ENCODE data around the gene CLN3. TPM values are rescaled to one million over a fixed set of nuclear protein-coding genes. Genes with fewer than 3 reads are reported as not detected.

CLN3 gene
- total and polyA plus RNA-seq, 2 of the 13 experiments (the other 11 are each of a cell fraction or from before 2014, with no cell fraction given) = 23.4 to 46.8 TPM

DNA sequence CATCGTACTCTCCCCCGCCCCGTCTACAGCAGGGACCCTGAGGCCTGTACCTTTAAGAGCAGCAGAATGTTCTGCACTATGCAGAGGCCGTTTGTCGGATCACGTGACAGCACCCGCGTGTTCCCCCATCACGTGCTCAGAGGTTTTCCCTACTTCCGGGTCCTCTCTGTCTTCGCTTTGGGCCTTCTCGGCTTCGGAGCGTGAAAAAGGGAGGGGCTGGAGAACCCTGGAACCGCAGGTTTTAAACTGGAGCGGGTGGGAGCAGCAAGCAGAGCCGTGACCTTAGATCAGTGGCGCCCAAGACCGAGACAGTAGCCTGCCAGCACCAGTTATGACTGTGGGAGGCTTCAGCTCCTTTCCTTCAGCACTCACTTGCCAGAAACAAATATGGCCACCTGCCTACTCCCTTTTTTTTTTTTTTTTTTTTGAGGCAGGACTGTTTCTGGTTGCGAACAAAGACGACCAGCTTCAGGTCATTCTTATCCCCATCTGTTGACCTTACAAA lies at the start of gene CLN3 (continued):
- TF ChIP-seq PLSCR1 (CRISPR knock-in tag; IDR thresholded peaks at IDR 0.05; ENCODE audit: borderline replicate concordance) (no peak), GPBP1L1 (CRISPR knock-in tag; IDR thresholded peaks at IDR 0.05) (no peak), NRL (CRISPR knock-in tag; IDR thresholded peaks at IDR 0.05; ENCODE audit: borderline replicate concordance) (no peak; the same call in 1 of the 2 replicates), ZNF143 (CRISPR knock-in tag; IDR thresholded peaks at IDR 0.05) (peak; percentile 52), HCFC1 (IDR thresholded peaks at IDR 0.05; ENCODE audit: low read depth, low read length) (peak; percentile 62), ZNF75D (CRISPR knock-in tag; IDR thresholded peaks at IDR 0.05; ENCODE audit: borderline replicate concordance) (no peak), DZIP1 (CRISPR knock-in tag; IDR thresholded peaks at IDR 0.05) (0 out of 2 replicates have a peak, but pooled peaks have one; percentile 52), ZNF788 (CRISPR knock-in tag; IDR thresholded peaks at IDR 0.05; ENCODE audit: borderline replicate concordance) (peak; percentile 76; the same call in 1 of the 2 replicates), RERE (CRISPR knock-in tag; IDR thresholded peaks at IDR 0.05; ENCODE audit: low read depth) (0 out of 2 replicates have a peak, but pooled peaks have one; percentile 29), DR1 (CRISPR knock-in tag; IDR thresholded peaks at IDR 0.05) (no peak)
- TF ChIP-seq, protein P1, sequence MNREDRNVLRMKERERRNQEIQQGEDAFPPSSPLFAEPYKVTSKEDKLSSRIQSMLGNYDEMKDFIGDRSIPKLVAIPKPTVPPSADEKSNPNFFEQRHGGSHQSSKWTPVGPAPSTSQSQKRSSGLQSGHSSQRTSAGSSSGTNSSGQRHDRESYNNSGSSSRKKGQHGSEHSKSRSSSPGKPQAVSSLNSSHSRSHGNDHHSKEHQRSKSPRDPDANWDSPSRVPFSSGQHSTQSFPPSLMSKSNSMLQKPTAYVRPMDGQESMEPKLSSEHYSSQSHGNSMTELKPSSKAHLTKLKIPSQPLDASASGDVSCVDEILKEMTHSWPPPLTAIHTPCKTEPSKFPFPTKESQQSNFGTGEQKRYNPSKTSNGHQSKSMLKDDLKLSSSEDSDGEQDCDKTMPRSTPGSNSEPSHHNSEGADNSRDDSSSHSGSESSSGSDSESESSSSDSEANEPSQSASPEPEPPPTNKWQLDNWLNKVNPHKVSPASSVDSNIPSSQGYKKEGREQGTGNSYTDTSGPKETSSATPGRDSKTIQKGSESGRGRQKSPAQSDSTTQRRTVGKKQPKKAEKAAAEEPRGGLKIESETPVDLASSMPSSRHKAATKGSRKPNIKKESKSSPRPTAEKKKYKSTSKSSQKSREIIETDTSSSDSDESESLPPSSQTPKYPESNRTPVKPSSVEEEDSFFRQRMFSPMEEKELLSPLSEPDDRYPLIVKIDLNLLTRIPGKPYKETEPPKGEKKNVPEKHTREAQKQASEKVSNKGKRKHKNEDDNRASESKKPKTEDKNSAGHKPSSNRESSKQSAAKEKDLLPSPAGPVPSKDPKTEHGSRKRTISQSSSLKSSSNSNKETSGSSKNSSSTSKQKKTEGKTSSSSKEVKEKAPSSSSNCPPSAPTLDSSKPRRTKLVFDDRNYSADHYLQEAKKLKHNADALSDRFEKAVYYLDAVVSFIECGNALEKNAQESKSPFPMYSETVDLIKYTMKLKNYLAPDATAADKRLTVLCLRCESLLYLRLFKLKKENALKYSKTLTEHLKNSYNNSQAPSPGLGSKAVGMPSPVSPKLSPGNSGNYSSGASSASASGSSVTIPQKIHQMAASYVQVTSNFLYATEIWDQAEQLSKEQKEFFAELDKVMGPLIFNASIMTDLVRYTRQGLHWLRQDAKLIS (CRISPR knock-in tag; IDR thresholded peaks at IDR 0.05) = no peak
- TF ChIP-seq, protein P2, sequence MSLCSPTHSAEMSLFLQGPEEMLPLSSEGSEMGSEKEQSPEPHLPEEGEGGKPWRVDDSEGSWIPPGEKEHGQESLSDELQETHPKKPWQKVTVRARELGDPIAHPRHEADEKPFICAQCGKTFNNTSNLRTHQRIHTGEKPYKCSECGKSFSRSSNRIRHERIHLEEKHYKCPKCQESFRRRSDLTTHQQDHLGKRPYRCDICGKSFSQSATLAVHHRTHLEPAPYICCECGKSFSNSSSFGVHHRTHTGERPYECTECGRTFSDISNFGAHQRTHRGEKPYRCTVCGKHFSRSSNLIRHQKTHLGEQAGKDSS (CRISPR knock-in tag; IDR thresholded peaks at IDR 0.05; ENCODE audit: borderline replicate concordance, low read depth) = no peak

All from HepG2 (cell line).